Measurements from ENCODE around the gene PCBP1.

Gene PCBP1

DNA sequence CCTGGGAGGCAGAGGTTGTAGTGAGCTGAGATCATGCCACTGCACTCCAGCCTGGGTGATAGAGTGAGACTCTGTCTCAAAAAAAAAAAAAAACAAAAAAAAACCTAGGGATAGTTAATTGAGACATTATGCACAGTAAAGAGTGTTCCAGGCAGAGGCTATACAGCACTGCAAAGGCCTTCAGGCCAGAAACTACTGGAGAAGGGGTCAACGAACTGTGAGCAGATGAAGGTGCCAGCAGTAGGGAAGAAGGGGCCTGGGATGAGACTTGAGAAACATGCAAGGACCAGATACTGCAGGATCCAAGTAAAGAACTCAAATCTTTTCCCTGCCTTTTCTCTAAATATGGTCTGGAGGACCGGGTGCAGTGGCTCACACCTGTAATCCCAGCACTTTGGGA is 26.0 kb upstream of the PCBP1 start:
- DNase-seq (ENCODE audit: low read depth in 1 of 2, low spot score in 1 of 2), result no peak
- no peak for TF ChIP-seq JUND (IDR thresholded peaks at IDR 0.05; ENCODE audit: low read depth)
- in situ Hi-C loops (cut with HindIII; ENCODE audit: low pct_unique_long_range_greater_than_20kb, low sequenced_read_pairs), result no loop called here

DNA sequence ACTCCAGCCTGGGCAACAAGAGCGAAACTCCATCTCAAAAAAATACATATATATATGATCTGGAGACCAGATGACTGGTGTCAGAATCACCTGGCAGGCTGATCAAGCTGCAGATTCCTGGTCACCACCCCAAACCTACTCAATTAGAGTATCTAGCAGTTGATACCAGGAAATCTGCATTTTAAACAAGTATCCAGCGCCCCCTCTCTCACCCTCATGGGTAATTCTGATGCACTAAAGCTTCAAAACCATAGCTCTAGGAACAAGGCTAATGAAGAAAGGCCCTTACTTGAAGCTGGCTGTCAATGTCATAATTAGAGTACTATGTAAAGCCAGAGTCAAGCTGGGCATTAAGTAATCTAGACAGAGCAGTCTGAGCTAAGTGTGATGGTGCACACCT is 25.0 kb upstream of the PCBP1 start:
- no peak for TF ChIP-seq JUND (IDR thresholded peaks at IDR 0.05; ENCODE audit: low read depth)
- DNase-seq (ENCODE audit: low read depth in 1 of 2, low spot score in 1 of 2), result no peak
- in situ Hi-C loops (cut with HindIII; ENCODE audit: low pct_unique_long_range_greater_than_20kb, low sequenced_read_pairs), result no loop called here

DNA sequence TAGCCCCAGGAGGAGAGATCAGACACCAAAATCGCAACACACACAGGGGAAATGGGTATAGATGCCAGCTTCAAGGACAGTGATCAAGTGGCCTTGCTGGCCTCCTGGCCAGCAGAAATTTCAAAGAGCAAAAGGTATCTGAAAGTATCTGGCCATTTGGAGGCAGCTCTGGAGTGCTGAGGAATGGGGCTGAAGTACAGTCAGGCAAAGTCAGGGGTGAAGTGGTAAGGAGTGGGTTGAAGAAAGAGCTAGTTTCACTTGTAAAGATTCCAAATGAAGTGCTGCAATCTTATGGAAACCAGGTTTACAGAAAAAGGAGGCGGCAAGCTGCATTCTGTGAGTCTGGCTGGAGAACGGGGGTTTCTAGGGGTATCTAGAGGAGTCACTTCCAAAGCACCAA is 19.2 kb upstream of the PCBP1 start:
- in situ Hi-C loops (cut with HindIII; ENCODE audit: low pct_unique_long_range_greater_than_20kb, low sequenced_read_pairs), result no loop called here
- no peak for TF ChIP-seq JUND (IDR thresholded peaks at IDR 0.05; ENCODE audit: low read depth)
- no peak for DNase-seq (ENCODE audit: low read depth in 1 of 2, low spot score in 1 of 2)

DNA sequence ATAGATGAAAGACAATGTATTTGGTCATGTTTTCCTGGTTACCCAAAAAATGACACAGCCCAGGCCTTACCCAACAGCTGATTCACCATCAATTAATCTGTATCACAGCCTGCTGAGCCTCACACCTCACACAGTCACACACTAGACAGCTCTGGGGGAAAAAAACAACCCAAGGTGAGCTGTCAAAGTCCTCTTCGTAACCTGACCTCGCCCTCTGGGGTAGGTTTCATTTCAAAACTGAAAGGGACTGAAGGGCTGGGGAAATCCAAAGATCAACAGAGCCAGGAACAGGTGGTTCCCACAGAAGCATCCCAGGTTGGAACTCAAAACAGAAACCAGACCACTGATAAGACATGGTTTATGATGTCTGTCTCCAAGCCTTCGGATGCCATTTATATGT is 18.2 kb upstream of the PCBP1 start:
- no peak for DNase-seq (ENCODE audit: low read depth in 1 of 2, low spot score in 1 of 2)
- in situ Hi-C loops (cut with HindIII; ENCODE audit: low pct_unique_long_range_greater_than_20kb, low sequenced_read_pairs), result no loop called here
- TF ChIP-seq JUND (IDR thresholded peaks at IDR 0.05; ENCODE audit: low read depth), result no peak

DNA sequence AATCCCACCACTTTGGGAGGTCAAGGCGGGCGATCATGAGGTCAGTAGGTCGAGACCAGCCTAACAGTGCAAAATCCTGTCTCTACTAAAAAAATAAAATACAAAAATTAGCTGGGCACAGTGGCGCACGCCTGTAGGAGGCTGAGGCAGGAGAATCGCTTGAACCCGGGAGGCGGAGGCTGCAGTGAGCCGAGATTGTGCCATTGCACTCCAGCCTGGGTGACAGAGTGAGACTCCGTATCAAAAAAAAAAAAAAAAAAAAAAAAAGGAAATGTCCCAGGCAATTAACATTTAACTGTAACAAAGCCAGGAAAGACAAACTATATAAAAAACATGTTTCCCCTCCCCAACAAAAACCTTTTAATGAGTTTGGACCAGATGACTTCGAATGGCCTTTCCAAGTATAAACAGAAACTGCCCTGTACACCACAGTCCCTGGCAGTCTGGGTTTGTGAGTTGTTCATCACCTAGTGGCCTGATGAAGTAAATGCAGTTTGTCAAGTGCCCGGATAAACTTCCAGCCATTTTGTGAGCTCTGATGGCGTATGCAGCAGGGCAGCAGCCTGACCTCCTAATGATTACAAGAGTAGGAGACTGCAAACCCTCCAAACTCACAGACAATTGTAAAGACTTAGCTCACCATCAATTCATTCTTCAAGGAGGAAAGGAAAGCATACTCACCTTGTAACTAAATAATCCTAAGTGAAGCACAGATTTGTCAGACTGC is 16.6 kb upstream of the PCBP1 start:
- TF ChIP-seq JUND (IDR thresholded peaks at IDR 0.05; ENCODE audit: low read depth), result no peak
- in situ Hi-C loops (cut with HindIII; ENCODE audit: low pct_unique_long_range_greater_than_20kb, low sequenced_read_pairs), result no loop called here
- peak; percentile 65 to 86 for DNase-seq (ENCODE audit: low read depth in 1 of 2, low spot score in 1 of 2)

DNA sequence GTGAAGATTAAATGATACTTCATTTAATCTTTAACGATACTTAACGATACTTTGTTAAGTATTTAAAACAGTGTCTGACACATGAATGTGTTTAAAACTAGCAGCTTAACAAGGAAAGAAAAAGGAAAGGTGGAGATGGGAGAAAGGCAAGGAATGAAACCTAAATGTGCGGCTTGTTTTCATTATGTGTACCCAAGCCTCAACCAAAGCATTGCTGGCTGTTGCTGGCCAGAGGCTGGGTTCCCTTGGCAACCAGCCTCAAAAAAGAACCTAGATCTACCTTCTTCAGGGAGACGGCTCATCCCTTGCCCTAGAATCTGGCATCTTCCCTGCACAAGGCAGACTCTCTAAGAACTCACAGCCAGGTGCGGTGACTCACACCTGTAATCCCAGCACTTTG is 13.8 kb upstream of the PCBP1 start:
- in situ Hi-C loops (cut with HindIII; ENCODE audit: low pct_unique_long_range_greater_than_20kb, low sequenced_read_pairs), result no loop called here

DNA sequence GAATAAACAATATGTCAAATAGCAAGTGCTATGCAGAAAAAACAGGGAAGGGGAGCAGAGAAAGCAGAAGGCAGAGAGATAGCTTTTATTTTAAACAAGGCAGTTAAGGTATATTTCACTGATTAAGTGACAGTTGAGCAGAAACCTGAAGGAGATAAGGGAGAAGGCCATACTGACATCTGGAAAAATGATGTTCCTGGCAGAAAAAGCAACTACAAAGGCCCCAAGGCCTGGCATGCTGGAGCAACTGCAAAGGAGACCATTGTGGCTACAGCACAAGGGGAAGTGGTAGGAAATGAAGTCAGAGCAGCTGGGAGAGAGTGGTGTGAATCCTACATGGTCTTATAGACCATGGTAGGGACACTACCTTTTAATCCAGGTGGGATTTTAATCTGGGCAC is 8.9 kb upstream of the PCBP1 start:
- in situ Hi-C loops (cut with HindIII; ENCODE audit: low pct_unique_long_range_greater_than_20kb, low sequenced_read_pairs), result no loop called here
- DNase-seq (ENCODE audit: low read depth in 1 of 2, low spot score in 1 of 2), result no peak
- no peak for TF ChIP-seq JUND (IDR thresholded peaks at IDR 0.05; ENCODE audit: low read depth)

More for the DNA sequence above, 13.8 kb upstream of the PCBP1 start:
- DNase-seq (ENCODE audit: low read depth in 1 of 2, low spot score in 1 of 2), result no peak
- no peak for TF ChIP-seq JUND (IDR thresholded peaks at IDR 0.05; ENCODE audit: low read depth)

DNA sequence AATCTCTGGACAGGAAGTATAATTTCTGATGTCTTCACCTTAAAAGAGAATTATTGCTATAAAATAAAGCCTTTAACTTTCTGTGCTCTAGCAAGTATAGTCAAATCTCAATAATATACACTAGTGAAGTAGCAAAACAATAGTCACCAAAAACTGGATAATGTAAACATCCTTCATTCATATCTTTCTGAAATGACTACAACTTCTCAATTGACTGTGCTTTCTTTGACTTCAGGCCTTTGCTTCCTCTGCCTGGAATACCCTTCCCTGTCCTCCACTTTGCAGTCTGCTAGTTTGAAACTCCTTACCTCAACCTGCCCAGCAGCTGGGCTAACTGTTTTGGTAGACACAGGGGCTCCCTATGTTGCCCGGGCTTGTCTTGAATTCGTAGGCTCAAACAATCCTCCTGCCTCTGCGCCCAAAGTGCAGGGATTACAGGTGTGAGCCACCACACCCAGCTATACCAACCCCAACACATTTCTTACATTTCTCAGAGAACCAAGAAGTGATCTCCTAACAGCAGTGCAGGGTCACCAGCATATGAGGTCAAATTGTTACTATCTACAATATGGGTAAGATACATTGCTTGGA is 6.6 kb upstream of the PCBP1 start:
- DNase-seq (ENCODE audit: low read depth in 1 of 2, low spot score in 1 of 2), result no peak
- in situ Hi-C loops (cut with HindIII; ENCODE audit: low pct_unique_long_range_greater_than_20kb, low sequenced_read_pairs), result no loop called here
- TF ChIP-seq JUND (IDR thresholded peaks at IDR 0.05; ENCODE audit: low read depth), result no peak

DNA sequence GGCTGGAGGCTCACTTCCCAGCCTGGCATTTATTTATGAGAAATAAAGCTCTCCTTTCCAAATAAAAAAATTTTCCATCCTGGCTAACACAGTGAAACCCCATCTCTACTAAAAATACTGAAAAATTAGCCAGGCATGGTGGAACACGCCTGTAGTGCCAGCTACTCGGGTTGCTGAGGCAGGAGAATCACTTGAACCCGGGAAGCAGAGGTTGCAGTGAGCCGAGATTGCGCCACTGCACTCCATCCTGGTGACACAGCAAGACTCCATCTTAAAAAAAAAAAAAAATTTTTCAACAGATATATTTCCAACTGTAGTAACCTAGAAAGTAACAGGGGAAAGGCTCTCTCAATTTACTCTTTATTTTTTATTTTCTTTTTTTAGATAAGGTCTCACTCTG is 6.1 kb upstream of the PCBP1 start:
- TF ChIP-seq JUND (IDR thresholded peaks at IDR 0.05; ENCODE audit: low read depth), result no peak
- no peak for DNase-seq (ENCODE audit: low read depth in 1 of 2, low spot score in 1 of 2)
- in situ Hi-C loops (cut with HindIII; ENCODE audit: low pct_unique_long_range_greater_than_20kb, low sequenced_read_pairs), result no loop called here

DNA sequence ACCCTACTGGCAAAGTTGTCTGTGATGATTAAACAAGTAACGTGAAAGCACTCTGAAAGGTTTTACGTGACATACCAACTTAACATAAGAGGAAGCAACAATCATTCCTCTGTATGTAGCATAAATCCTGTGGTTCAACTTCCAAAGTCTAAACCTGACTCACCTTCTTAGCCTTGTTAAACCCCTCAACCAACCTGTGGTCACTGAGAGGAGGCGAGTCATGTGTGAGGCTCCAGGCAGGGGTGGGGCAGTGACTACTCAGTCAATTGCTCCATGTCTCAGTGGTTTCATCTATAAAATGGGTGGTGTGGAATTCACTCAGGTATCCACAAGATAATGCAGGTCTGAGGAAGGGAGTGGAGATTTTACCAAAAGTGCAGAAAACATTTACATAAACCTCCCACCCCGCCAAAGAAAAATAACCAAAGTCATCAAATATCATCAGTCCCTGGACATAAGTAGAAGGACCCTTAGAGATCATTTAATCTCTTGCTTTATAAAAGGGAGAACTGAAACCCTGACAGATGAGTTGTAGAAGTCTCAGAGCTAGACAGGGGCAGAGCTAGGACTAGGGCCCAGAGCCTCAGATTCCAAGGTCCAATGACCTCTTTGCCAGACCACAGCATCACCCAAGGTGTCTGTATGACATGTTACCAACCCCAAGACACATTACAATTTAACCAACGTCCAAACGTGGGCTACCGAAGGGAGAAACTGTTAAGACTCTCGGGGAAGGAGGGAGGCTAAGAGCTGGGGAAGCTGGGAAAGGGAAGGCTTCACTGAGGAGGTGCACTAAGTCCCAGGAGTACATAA is 3.7 kb upstream of the PCBP1 start:
- no peak for DNase-seq (ENCODE audit: low read depth in 1 of 2, low spot score in 1 of 2)

DNA sequence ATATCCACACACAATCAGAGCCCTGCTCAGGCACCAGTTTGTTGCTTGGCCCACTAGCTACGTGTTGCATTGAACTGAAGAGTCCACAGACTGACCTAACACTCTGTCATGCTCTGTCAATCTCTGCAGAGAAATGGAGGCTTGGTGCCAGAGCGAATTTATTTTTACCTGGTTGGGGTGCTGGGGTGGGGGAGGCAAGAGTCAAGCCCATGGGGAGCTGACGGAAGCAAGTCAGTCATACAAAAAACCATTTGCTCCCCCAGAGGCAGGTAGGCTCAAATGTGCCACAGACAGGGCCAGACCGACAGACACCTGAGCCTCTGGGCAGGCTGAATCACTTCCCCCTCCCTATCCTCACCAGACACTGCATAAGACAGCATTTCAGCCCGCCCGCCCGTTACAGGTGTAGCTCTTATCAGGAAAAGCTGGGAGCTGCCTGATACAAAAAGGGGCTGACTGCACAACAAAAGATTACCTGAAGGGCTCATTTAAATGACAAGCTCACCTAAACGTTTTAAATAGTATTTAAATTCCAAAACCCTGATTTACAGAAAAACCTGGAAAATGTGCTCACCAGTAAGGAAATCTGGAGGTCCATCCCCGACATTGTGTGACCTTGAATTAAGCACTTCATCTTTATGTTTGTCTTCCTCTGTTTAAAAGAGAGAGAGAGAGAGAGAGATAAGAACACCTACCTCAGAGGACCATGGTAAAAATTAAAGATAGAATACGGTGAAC is 2.1 kb upstream of the PCBP1 start:
- DNase-seq (ENCODE audit: low read depth in 1 of 2, low spot score in 1 of 2), result no peak
- in situ Hi-C loops (cut with HindIII; ENCODE audit: low pct_unique_long_range_greater_than_20kb, low sequenced_read_pairs), result no loop called here
- no peak for TF ChIP-seq JUND (IDR thresholded peaks at IDR 0.05; ENCODE audit: low read depth)

More for the DNA sequence above, 3.7 kb upstream of the PCBP1 start:
- in situ Hi-C loops (cut with HindIII; ENCODE audit: low pct_unique_long_range_greater_than_20kb, low sequenced_read_pairs), result no loop called here
- TF ChIP-seq JUND (IDR thresholded peaks at IDR 0.05; ENCODE audit: low read depth), result no peak

DNA sequence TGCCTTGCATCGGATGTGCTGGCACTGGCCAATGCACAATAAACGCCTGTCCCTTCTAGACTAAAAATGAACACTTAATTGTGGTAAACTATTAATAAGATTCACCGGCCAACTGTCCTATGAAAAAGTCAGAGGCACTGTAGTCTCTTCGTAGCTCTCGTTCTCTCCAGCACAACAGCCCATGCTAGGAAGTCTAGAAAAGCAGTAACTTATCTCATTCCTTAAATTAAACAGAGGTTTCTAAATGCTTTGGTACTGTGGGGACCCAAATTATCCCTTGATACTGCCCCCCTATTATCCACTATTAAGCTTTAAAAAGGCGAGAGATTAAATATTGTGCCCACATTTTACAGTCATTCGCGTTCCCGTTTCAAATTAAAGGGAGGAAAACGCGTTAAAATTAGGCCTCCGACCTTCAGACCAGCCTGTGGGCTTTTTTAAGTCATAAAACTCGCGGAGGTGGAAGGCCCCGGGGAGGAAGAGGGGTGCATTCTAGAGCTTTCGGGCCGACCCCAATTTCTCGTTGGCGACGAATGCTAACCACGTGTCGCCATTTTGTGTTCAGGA is 1.5 kb upstream of the PCBP1 start:
- in situ Hi-C loops (cut with HindIII; ENCODE audit: low pct_unique_long_range_greater_than_20kb, low sequenced_read_pairs), result no loop called here
- DNase-seq (ENCODE audit: low read depth in 1 of 2, low spot score in 1 of 2), result no peak
- no peak for TF ChIP-seq JUND (IDR thresholded peaks at IDR 0.05; ENCODE audit: low read depth)

All from T47D (cell line).